HL-60/S4 treated with phorbol 12-myristate 13-acetate at 8.2 ng/mL for 4 days and 3 days (cell line): ENCODE measurements around the gene TMEM218.

Experiments used
- in situ Hi-C: fragments of 300-500 bp; cut with MboI; formaldehyde crosslinking; loops from 2 replicates; pipeline ENCODE4 v1.15.0; 2022; ENCODE audit warnings: low sequenced_read_pairs

The TMEM218 gene

DNA sequence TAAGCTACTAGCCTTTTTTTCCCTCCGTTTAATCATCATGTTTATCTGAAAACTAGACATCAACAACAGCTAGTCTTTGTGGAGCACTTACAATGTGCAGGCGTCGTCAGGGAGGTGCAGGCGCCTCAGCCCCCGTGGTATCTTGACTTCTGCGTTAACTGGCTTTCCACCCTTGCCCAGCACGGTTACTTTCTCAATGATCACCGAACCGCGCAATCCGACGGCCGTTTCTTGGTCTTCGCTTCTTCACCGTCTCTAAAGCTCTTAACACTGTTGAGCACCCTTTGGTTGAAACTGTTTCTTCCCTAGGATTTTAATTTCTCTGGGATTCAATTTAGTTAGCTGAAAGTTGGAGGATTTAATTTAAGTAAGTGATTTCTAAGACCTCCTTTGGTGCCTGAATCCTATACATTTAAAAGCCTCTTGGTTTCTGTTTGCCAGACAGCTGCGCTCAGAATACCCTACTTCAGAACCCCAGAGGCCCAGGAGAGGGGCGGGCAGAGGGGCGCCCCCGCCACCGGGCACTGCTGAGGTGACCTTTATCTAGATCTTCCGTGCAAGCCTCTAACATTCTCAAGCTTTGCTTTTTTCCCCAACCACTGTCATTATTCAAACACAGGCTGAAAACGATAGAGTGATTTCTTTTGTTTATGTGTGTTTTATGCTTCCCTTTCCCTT lies 18.0 kb upstream of the TMEM218 start:
- in situ Hi-C loops = loop anchor here (10.0 kb wide), 1 partner anchor 155 kb away; no protein-coding TSS in a partner anchor

DNA sequence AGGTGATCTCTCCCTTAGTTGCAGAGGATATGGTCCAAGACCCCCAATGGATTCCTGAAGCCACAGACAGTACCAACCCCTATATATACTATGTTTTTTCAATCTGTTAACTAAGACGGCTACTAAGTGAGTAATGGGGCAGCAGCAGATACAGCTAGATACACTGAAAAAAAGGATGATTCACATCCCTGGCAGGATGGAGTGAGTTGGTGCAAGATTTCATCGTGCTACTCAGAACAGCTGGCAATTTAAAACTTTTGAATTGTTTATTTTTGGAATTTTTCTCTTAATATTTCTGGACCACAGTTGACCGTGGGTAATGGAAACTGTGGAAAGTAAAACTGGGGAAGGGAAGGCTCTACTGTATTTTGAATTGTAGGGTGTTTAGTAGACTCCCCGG lies 17.0 kb upstream of the TMEM218 start:
- in situ Hi-C loops = loop anchor here (10.0 kb wide), 1 partner anchor 154 kb away; no protein-coding TSS in a partner anchor

DNA sequence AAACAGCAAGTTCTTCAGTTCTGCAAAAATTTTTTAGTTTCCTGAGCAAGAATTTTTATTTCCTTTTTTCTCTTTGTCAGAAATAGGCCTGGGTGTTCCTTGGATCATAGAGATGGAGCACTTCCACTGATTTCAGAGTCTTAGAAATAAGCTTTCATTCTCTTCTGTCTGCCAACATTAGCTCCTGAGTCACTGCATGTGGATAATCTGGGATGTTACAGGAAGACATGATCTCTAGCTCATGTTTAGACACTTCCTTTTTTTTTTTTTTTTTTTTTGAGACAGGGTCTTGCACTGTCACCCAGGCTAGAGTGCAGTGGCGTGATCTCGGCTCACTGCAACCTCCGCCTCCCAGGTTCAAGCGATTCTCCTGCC lies 13.2 kb upstream of the TMEM218 start:
- in situ Hi-C loops = loop anchor here (10.0 kb wide), 1 partner anchor 150 kb away; no protein-coding TSS in a partner anchor

DNA sequence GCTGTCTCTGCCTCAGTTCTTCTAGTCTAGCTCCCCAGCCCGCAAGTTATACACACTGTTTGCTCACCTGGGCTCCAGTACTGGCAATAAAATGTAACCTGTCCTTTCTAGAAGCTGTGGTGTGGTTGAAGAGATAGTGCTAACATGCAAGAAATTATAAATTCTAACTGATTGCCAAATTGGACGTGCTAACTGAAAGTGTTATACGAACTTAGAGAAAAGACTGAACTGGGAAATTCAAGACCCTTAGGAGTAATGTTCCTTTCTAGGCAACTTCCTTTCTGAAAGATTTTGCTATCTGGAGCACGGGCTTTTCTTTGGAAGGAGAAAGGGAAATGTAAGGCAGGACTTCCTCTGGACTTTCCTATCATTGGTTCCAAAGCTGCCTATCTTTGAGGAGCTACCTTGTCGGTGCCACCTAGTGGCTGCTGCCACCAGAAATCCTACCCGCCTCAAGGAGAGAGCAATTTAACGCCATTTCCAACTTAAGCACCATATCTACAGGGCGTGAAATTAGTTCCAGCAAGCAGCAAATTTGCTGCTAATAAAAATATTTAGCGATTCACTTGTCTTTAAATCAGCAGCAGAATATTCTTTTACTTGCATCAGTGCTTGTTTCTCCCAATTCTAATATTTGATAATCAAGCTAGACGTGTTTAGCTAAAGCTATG lies 12.7 kb upstream of the TMEM218 start:
- in situ Hi-C loops = loop anchor here (10.0 kb wide), 1 partner anchor 149 kb away; no protein-coding TSS in a partner anchor

DNA sequence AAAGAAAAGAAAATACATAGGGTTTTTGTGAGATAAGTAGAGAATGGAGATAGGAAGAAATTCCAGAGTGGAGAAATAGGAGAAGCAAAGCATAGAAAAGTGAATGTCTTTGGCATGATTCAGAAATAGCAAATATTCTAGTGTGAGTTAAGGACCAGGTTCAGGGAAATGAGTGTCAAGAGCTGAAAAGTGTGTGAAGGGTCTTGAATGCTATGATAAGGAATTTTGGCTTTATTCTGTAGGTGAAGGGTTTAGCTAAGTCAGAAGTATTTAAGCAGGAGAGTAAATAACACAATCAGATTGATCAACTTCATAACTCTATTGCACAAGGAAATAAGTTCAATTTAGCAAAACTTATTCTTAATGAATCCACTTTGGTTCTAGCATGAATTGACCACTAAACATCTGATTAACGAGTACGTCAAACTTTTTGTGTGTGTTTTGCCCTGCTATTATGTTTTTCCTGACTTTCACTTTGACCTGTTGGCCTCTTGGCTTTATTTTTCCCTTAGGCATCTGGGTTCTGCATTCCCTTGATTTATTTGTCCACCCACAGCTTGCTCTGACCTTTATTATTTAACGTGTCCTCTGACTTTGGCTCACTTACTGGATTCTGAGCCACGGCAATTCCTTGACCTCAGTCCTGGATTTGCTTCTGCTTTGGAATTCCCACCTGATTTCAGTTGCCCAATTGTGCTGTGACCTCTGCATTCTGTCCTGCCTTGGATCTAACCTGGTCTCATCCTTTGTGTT lies 11.9 kb upstream of the TMEM218 start:
- in situ Hi-C loops = loop anchor here (10.0 kb wide), 1 partner anchor 149 kb away; no protein-coding TSS in a partner anchor

DNA sequence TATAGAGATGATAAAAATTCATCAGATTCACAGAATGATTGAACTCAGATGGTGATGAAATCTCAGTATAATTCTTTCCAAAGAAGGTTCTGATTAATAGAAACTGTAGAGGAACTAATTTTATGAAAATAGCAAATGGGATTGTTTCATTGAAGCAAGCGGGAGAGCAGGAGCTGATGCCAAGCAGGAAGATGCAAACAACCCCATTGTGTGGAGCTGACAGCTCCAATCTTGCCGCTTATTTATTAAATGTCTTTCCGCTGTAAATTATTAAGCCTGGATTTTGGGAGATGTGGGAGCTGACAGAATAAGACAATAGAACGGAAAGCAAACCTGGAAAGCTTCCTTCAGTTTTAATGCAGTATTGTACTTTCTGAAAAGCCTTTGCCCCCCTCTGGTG lies 6.0 kb upstream of the TMEM218 start:
- in situ Hi-C loops = no loop called here

DNA sequence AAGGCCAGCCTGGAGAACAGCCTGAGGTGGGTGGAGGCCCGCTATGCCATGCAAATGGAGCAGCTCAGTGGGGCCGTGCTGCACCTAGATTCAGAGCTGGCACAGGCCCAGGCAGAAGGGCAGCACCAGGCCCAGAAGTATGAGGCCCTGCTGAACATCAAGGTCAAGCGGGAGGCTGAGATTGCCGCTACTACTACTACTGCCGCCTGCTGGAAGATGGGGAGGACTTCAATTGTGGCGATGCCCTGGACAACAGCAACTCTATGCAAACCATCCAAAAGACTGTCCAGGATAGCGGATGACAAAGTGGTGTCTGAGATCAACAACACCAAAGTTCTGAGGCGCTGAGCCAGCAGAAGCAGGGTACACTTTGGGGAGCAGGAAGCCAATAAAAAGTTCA lies 3.1 kb upstream of the TMEM218 start:
- in situ Hi-C loops = no loop called here

DNA sequence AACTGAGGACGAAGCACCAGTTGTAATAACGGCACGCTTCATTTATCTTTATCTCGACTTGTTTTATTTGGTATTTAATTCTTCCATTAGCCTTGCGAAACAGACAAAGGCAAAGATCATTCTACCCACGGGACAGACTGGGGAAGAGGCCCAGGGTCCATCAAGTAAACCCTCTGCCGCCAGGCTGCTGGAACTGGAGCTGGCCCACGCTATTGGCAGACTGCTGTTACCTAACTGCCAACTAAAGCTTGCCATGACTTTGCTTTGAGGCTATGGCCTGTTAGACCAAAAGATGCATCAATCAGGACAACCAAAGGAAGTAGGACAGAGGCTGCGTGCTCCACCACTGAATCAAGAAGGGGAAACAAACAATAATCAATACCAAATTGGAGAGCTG lies 780 bp upstream of the TMEM218 start:
- in situ Hi-C loops = no loop called here

DNA sequence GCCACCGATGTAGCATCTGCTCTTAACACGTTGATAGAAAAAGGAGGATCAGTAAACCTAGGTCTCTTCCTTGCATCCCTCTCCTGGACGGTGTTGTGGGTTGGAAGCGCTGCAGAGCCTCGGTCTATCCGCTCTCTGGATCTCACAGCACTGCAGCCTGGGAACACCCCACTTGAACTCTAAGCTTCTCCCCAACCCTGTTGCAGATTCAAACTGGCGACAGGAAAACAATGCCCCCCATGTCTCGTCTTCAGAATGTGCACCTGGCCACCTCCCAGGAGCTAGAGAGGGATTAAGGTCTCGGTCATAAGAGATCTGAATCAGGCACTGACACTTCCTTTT lies 454 bp downstream of the TMEM218 start:
- in situ Hi-C loops = no loop called here

DNA sequence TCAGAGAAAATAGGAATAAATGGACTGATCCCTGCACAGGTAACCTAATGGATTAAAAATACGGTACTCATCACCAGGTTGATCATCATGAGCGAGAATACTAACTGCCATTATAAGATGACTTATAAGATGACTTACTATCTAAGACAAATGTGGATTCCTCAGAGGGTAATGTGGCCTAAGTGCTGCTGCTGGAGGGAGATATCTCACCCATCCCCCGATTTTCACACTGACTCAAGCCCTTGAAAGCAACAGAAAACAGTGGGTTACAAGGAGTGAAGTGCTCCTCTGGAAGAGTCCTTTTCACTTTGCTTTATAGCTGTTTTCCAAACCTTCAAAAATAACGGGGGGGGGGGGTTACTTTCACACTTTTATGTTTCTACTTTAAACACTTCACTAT lies 920 bp downstream of the TMEM218 start:
- in situ Hi-C loops = no loop called here

DNA sequence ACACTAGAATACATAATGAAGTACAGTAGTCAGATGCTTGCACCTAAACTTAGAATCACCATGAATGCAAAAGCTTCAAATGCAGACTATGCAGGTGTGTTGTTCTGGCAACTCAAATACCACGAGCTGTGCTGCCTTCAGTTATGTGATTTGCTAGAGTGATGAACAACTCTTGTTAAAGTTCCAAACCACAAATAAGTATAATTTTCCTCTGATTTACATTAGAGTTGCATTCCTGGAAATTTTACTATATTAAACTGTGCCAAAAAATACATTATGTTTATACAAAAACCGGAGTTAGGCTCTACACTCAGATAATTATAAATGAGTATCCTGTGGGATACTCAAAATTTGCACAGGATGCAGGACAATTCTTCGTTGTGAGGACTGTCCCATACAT lies 3.0 kb downstream of the TMEM218 start:
- in situ Hi-C loops = no loop called here

DNA sequence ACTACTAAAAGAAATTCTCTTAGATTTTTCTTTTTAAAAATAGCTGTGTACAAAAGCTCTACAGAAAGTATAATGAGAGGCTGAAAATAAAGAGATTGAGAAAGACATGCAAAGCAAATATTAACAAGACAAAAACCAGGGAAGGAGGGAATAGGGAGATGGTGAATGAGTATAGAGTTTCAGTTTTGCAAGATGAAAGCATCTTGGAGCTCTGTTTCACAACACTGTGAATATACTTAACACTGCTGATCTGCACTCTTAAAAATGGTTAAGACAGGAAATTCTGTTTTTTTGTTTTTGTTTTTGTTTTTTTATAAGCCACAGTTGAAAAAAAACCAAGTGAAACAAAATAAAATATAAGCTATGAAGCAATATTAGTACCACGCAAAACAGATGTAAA lies 5.5 kb downstream of the TMEM218 start:
- in situ Hi-C loops = no loop called here

DNA sequence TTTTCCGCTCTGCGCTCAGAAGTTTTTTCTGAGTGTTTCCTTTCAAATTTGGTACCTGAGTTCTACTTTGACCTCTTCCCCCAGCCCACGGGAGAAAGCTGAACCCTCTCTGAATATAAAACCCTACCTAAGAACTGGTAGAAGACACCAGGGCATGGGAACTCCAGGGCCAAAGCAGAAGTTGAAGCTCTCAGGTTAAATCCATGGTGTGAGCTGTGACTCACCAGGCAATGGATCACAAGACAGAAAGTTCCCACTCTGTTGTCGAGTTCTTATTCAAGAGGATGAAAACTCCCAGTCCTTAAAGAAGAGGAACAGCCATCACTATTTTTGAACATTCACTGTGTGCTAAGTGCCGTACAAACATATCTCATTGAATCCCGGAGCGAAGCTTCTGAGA lies 8.9 kb downstream of the TMEM218 start:
- in situ Hi-C loops = no loop called here

DNA sequence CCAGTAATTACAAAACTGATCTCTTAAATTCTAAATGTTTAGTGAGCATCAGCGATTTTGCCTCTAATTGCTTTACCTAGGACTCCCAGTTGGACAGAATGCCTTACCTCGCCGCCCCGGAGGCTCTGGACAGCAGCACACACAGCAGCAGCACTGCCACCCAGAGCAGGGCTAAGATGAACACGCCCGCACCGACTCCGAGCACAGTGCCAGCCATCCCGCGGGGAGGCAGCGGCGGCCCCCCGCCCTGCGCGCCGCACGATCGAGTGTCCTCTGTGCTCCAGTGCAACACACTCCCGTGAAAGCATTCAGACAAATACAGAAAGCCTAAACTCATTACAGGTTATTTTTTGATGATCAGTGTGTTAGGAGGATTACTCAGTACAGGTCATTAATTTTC lies 9.4 kb downstream of the TMEM218 start:
- in situ Hi-C loops = no loop called here

DNA sequence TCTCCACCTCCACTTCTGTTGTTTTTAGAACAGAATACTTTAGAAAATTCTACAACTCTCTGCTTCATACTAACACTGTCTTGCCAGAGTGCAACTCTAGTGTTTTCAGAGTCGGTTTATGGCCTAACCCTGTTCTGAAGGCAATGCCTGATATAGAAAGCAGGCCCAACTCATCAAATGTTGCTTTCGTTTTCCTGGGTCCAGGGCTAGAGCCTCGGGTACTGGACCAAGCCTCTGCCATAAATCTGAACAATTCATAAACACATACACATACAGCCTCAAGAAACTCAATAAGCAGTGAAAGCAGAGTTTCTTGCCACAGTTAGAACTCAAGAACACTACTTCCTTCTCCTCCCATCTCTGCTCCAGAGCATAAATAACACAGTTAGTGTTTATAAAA lies 9.8 kb downstream of the TMEM218 start:
- in situ Hi-C loops = no loop called here

DNA sequence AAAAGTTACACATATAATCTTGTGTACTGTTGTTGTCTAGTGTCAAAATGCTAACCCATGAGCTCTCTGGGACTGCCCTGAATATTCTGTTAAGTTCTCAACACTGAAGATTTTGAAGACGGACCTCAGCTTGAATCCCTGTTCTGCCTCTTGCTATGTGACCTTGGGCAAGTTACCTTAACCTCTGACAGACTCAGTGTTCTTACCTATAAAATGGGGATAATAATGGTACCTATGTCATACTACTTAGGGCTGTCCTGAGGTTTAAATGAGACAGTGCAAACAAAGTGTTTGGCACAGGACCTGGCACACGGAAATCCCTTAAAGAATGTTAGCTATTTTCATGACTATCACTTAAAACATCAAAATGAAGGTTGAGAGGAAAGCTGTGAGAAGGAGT lies 11.3 kb downstream of the TMEM218 start:
- in situ Hi-C loops = no loop called here

DNA sequence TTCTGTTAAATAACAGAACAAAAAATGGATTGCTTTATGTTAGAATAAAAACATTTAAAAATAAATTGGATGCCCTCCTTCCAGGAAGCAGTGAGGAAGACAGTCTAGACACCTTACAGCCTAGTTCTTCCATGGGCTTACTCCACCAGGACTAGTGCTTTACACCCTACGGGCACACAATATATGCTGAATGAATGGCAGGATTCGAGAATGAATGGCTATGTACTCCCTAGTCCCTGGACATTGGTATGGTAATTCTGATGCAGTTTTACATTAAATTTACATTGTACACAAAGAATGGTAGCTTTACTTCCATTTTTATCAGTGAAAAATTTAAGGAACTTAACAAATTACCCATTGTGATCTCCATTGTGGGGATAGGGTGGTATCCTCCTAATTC lies 16.7 kb downstream of the TMEM218 start:
- in situ Hi-C loops = no loop called here

DNA sequence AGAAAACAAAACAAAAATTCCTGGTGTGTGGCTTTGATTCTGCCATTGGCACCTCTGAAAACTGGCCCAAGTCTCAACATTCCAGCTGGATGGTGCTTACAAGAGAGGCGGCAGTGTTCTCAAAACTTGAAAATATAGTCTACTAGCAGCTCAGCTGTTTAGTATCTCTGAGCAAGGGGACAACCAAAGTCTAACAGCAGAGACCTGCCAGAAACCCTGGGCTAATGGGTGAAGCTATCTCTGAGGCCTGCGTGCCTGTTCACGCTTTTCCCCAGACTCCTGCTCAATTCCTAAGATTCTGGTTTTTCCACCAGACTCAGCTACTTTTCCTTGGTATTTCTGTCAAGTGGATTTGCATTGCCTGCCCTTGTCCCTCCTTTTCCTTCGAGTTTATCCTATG lies 17.9 kb downstream of the TMEM218 start:
- in situ Hi-C loops = no loop called here

DNA sequence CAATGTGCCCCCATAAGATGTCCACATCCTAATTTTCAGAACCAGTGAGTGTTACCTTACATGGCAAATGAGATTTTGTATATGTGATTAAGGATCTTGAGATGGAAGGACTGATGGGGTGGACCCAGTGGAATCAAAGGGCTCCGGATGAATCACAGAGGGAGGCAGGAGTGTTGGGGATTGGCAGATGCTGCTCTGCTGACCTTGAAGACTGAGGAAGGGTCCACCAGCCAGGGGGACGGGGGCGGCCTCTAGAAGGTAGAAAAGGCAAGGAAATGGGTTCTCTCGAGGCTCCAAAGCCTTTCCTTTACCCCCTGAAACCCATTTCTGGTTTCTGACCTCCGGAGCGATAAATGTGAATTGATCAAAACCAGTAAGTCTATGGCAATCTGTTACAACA lies 18.8 kb downstream of the TMEM218 start:
- in situ Hi-C loops = no loop called here

DNA sequence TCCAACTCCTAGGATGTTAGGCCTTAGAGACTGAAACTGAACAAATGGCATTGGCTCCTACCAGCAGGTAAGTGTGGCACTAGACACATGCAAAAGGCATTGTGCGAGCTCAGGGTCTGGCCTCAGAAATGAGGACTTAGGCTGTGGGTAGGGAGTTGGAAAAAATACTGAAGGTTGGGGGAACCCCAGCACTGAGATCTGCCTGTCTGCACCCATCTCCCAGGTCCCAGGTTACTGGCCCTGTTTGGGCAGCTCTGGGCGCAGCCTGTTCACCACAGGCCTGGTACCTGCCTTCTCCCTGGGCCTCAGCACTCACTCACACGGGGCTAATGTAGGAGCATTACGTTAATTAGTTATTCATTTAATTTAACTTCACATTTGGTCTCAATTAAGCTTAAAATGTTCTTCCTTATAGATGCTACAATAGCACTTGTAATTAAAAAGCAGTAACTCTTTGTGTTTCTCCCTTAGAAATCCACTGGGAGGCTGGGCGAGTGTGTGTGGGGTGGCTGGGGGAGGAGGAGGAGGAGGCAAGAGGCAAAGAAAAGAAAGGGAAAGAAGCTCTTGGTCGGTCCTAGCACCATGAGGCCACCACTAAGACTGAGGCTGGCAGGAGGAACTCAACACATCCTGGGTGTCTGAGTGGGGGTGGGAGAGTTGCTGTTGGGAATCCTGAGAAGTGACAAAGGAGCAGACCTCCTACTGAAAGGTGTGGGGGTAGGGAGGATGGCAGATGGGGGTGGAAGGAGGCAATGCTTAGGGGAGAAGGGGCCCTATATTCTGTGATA lies 19.4 kb downstream of the TMEM218 start:
- in situ Hi-C loops = no loop called here

DNA sequence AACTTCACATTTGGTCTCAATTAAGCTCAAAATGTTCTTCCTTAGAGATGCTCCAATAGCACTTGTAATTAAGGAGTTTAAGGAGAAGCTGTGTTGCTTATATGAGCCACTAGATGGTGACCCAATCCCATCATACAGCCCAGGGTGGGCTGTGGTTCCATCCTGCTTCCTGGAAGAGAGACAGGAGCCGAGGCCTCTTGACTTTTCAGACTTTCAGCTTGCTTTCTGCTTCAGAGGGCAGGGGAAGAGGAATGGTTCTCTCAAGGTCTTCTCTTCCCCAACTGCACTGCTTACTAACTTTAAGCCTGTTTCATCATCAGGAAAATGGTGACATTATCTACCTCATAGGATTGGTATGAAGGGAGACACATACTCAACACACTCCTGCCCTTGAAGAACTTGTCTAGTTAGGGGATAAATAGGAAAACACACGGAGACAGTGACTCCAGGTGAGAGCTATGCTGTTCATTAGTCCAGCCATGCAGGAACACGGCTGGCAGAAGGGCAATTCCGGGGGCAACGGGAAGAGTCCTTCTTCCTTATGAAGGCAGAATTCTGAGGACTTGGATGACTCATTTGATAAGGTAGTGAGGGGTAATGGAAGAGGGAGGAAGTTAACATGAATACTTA lies 20.1 kb downstream of the TMEM218 start:
- in situ Hi-C loops = no loop called here
